ENCODE results near the gene LYST. TPM values are rescaled to one million over a fixed set of nuclear protein-coding genes. Genes with fewer than 3 reads are reported as not detected.

The LYST gene
- total and polyA plus RNA-seq, 10 of the 15 experiments (the other 5 are each of a cell fraction or from before 2014, with no cell fraction given), result 3.3 to 28.1 (median 5.6) TPM

DNA sequence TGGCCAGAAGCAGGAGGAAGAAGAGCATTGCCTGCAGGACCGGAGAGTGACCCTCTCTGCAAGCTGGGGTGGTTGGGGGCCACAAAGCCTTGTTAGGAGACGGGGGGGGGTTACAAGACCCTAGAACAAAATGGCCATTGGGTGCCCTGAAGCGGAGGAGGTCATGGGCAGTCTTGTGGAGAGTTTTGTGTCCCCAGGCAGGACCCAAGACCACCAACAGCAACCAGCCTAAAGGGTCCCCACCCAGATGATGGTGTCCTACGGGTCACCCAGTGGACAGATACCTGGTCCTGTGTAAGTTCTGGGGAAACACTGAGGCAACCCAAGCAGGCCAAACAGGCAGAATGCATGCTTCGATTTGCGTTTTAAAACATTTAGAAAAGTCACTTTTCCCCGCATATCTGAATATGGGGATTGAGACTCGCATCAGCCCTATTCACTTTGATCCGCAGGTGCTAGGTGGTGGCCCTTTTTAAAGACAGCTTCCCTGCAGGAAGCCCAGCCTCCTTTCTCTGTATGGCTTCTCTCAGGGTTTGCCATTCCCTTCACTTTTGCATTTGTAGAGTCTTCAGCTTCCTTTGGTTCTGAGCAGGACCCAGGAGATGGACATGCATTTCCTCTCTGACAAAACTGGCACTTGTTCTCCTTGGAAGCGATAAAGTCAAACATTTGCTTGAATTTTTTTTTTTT, 238.2 kb downstream of the LYST start:
- RAD21 ChIA-PET (ENCODE audit: unreplicated experiment), result no interaction called here

More for the DNA sequence above, 238.2 kb downstream of the LYST start:
- Histone ChIP-seq H2AFZ (ENCODE audit: control insufficient read depth, low read depth, low read length) (no peak overlapping the region), H3K36me3 (ENCODE audit: control insufficient read depth in 2 of 2, insufficient read depth in 2 of 2, low read length in 1 of 2) (no peaks in the 10 kb centered on the region), H3K79me2 (ENCODE audit: control insufficient read depth, insufficient read depth, low read length) (no peaks in the 10 kb centered on the region), H3K27ac (ENCODE audit: control insufficient read depth, insufficient read depth) (no peak overlapping the region), H3K9ac (ENCODE audit: control insufficient read depth, insufficient read depth, low read length) (no peak overlapping the region), H4K20me1 (ENCODE audit: control insufficient read depth, insufficient read depth) (no peaks in the 10 kb centered on the region), H3K4me1 (ENCODE audit: control insufficient read depth, insufficient read depth, low read length) (peaks cover 9% of the 10 kb centered on the region), H3K9me3 (replicated peaks; ENCODE audit: control insufficient read depth, insufficient read depth, low read length) (no peaks in the 10 kb centered on the region), H3K27me3 (replicated peaks in 1 of 2; ENCODE audit: control insufficient read depth in 2 of 2, insufficient read depth in 2 of 2, low read length in 1 of 2) (peaks cover 0 to 3% of the 10 kb centered on the region in 2 experiments; a peak in 1 of 4 replicates), H3K4me3 (no peak overlapping the region), H3K4me2 (ENCODE audit: control insufficient read depth, insufficient read depth) (no peak overlapping the region)
- BruUV-seq (replicated peaks), result no TSS peak
- SMC1A ChIA-PET (ENCODE audit: uncharacterized antibody, unreplicated experiment), result no interaction called here
- DNase-seq (ENCODE audit: low read depth, low spot score) (no peak), FAIRE-seq (no peak), ATAC-seq (no peak)
- CTCF ChIA-PET, result interaction anchor here (0.7 kb wide), 1 partner anchor 1889 kb away, joined by 3 read pairs; no protein-coding TSS in a partner anchor
- POLR2A ChIA-PET, result no interaction called here
- in situ Hi-C loops (cut with MboI), result no loop called here
- intact Hi-C loops (cut with micrococcal nuclease; ENCODE audit: unreplicated experiment), result no loop called here
- TF ChIP-seq ATF7 (IDR thresholded peaks at IDR 0.05; ENCODE audit: low read depth) (no peak), KAT2A (conservative IDR thresholded peaks at IDR 0.05; ENCODE audit: control insufficient read depth, low read depth, low read length) (no peak), JUNB (IDR thresholded peaks at IDR 0.05) (no peak), TCF12 (IDR thresholded peaks at IDR 0.05; ENCODE audit: low read depth, low read length) (no peak), BMI1 (IDR thresholded peaks at IDR 0.05; ENCODE audit: borderline replicate concordance) (no peak), WRNIP1 (IDR thresholded peaks at IDR 0.05; ENCODE audit: borderline replicate concordance, low read depth, low read length) (no peak), STAT1 (conservative IDR thresholded peaks at IDR 0.05) (no peak), CEBPB (IDR thresholded peaks at IDR 0.05; ENCODE audit: borderline replicate concordance in 1 of 2, low read depth in 2 of 2, low read length in 2 of 2) (no peak), BCL11A (IDR thresholded peaks at IDR 0.05; ENCODE audit: low read depth, low read length) (no peak), SPI1 (IDR thresholded peaks at IDR 0.05; ENCODE audit: borderline replicate concordance, insufficient read depth, low read depth, low read length) (no peak), RAD21 (IDR thresholded peaks at IDR 0.05; ENCODE audit: insufficient read depth, low read depth, low read length) (no peak), ZSCAN29 (IDR thresholded peaks at IDR 0.05) (no peak), NBN (IDR thresholded peaks at IDR 0.05) (no peak), FOXM1 (IDR thresholded peaks at IDR 0.05; ENCODE audit: low read depth, low read length) (no peak), RUNX3 (IDR thresholded peaks at IDR 0.05; ENCODE audit: low read length) (no peak), HDGF (IDR thresholded peaks at IDR 0.05) (no peak), ZBED1 (IDR thresholded peaks at IDR 0.05; ENCODE audit: borderline replicate concordance) (no peak), RAD51 (IDR thresholded peaks at IDR 0.05) (no peak)
- TF ChIP-seq, protein P1, sequence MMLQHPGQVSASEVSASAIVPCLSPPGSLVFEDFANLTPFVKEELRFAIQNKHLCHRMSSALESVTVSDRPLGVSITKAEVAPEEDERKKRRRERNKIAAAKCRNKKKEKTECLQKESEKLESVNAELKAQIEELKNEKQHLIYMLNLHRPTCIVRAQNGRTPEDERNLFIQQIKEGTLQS (IDR thresholded peaks at IDR 0.05; ENCODE audit: borderline replicate concordance, extremely low read depth, low read depth, low read length), result no peak
- WGBS (ENCODE audit: insufficient coverage, insufficient replicate concordance, low lambda C conversion rate, missing lambda C conversion rate), result 55% methylated on average over 10 of the region's 10 CpGs
